Measurements from ENCODE around the gene LSM7. TPM values are rescaled to one million over a fixed set of nuclear protein-coding genes. Genes with fewer than 3 reads are reported as not detected.

LSM7 gene
- polyA plus RNA-seq, 1 experiment, result 165 TPM

DNA sequence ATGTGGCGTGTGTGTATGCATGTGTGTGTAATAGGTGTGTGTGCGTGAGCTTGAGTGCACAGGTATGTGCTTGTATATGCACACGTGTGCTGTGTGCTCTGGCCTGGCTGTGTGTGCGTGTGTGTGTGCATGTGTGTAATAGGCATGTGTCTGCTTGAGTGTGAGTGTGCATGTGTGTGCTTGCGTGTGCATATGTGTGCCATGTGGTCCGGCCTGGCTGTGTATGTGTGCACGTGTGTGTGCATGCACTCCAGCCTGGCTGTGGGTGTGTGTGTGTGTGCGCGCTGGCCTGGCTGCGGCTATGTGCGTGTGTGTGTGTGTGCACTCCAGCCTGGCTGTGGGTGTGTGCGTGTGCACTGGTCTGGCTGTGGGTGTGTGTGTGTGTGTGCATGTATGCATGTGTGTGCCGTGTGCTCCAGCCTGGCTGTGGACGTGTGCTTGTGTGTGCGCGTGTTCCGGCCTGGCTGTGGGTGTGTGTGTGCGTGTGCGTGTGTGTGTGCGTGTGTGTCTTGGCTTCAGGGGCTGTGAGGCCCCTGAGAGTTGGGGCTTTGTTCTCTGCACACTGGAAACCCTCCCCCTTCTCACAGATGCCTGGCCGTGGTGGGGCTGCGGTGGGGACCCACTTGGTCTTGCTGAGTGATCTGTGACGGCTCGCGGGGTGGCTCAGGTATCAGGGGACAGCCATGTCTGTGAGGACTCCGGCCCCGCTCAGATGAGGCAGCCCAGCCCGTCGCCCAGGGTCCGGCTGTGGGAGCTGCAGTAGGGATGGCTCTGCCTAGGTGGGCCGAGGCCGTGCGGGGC is 8.3 kb upstream of the LSM7 start:
- DNase-seq (ENCODE audit: low read depth), result no peak
- Histone ChIP-seq H3K36me3 (ENCODE audit: control insufficient read depth, insufficient read depth, low read length) (peaks cover 6% of the 10 kb centered on the region), H3K4me3 (ENCODE audit: low read depth, low read length) (no peak overlapping the region), H3K27me3 (ENCODE audit: control insufficient read depth, insufficient read depth, low read length) (no peaks in the 10 kb centered on the region)
- ChIA-PET CTCF (interaction anchor here (1.1 kb wide), 1 partner anchor 9 kb away, joined by 4 read pairs; the partner anchor contains the start of gene LSM7), POLR2A (no interaction called here)
- TF ChIP-seq, protein P1, sequence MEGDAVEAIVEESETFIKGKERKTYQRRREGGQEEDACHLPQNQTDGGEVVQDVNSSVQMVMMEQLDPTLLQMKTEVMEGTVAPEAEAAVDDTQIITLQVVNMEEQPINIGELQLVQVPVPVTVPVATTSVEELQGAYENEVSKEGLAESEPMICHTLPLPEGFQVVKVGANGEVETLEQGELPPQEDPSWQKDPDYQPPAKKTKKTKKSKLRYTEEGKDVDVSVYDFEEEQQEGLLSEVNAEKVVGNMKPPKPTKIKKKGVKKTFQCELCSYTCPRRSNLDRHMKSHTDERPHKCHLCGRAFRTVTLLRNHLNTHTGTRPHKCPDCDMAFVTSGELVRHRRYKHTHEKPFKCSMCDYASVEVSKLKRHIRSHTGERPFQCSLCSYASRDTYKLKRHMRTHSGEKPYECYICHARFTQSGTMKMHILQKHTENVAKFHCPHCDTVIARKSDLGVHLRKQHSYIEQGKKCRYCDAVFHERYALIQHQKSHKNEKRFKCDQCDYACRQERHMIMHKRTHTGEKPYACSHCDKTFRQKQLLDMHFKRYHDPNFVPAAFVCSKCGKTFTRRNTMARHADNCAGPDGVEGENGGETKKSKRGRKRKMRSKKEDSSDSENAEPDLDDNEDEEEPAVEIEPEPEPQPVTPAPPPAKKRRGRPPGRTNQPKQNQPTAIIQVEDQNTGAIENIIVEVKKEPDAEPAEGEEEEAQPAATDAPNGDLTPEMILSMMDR (IDR thresholded peaks at IDR 0.05; ENCODE audit: insufficient read depth, low read depth, low read length), result no peak

DNA sequence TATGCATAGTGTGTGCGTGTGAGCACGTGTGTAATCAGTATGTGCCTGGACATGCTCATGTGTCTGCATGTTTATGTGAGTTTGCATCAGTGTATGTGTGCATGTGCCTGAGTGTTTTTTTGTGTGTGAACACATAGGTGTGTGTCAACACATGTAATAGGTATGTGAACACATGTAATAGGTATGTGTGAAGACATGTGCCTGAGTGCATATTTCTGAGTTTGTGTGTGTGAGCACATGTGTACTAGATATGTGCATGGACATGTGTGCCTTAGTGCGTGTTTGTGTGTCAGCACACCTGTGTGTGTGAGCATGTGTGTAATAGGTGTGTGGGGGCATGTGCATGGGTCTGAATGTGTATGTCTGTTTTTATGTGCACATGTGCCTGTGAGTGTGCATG is 7.5 kb upstream of the LSM7 start:
- no peaks in the 10 kb centered on the region for H3K27me3 ChIP-seq (ENCODE audit: control insufficient read depth, insufficient read depth, low read length)
- peaks cover 1% of the 10 kb centered on the region for H3K36me3 ChIP-seq (ENCODE audit: control insufficient read depth, insufficient read depth, low read length)
- DNase-seq (ENCODE audit: low read depth), result no peak
- TF ChIP-seq, protein P1 (IDR thresholded peaks at IDR 0.05; ENCODE audit: insufficient read depth, low read depth, low read length), result no peak
- H3K4me3 ChIP-seq (ENCODE audit: low read depth, low read length), result no peak overlapping the region
- ChIA-PET POLR2A (no interaction called here), CTCF (no interaction called here)

DNA sequence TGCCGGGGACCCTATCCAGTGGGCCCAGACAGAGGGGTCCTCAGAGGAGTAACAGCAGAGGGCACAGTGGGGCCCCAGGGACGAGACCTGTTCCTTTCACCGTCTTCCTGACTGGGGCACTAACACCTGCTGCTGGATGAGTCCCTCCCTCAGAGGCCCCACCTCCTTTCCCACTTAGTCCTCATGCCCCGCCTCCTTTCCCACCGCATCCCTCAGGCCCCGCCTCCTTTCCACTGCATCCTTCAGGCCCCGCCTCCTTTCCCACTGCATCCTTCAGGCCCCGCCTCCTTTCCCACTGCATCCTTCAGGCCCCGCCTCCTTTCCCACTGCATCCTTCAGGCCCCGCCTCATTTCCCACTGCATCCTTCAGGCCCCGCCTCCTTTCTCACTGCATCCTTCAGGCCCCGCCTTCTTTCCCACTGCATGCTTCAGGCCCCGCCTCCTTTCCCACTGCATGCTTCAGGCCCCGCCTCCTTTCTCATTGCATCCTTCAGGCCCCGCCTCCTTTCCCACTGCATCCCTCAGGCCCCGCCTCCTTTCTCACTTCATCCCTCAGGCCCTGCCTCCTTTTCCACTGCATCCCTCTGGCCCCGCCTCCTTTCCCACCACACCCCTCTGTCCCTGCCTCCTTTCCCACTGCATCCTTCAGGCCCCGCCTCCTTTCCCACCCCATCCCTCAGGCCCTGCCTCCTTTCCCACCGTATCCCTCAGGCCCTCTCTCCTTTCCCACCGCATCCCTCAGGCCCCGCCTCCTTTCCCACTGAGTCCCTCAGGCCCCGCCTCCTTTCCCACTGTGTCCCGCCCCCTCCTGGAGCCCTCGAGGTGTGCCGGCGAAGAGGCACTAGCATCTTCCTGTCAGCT is 6.8 kb upstream of the LSM7 start:
- ChIA-PET POLR2A (no interaction called here), CTCF (no interaction called here)
- DNase-seq (ENCODE audit: low read depth), result no peak
- TF ChIP-seq, protein P1 (IDR thresholded peaks at IDR 0.05; ENCODE audit: insufficient read depth, low read depth, low read length), result no peak
- H3K27me3 ChIP-seq (ENCODE audit: control insufficient read depth, insufficient read depth, low read length), result no peaks in the 10 kb centered on the region
- no peaks in the 10 kb centered on the region; the same call in 1 of the 2 replicates for H3K36me3 ChIP-seq (ENCODE audit: control insufficient read depth, insufficient read depth, low read length)
- no peak overlapping the region for H3K4me3 ChIP-seq (ENCODE audit: low read depth, low read length)

DNA sequence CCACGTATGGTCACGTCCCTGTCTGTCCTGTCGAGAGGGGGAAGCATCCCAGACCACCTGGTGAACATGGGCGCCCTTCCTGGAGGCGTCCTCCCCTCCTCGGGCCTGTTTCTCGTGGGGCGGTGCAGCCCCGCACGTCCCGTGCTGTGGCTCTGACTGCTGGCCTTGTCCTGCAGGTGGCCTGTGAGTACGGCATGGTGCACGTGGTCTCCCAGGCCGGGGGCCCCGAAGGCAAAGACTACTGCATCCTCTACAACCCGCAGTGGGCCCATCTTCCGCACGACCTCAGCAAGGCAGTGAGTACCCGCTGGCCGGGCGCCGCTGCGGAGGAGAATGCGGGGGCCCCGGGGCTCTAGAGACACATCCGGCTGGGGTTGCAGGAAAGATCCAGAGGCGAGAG is 6.0 kb upstream of the LSM7 start:
- TF ChIP-seq, protein P1 (IDR thresholded peaks at IDR 0.05; ENCODE audit: insufficient read depth, low read depth, low read length), result no peak
- DNase-seq (ENCODE audit: low read depth), result no peak
- Histone ChIP-seq H3K36me3 (ENCODE audit: control insufficient read depth, insufficient read depth, low read length) (no peaks in the 10 kb centered on the region; the same call in 1 of the 2 replicates), H3K4me3 (ENCODE audit: low read depth, low read length) (no peak overlapping the region), H3K27me3 (ENCODE audit: control insufficient read depth, insufficient read depth, low read length) (no peaks in the 10 kb centered on the region)
- ChIA-PET POLR2A (no interaction called here), CTCF (interaction anchor here (0.7 kb wide), 1 partner anchor 37 kb away, joined by 3 read pairs; no protein-coding TSS in a partner anchor)

DNA sequence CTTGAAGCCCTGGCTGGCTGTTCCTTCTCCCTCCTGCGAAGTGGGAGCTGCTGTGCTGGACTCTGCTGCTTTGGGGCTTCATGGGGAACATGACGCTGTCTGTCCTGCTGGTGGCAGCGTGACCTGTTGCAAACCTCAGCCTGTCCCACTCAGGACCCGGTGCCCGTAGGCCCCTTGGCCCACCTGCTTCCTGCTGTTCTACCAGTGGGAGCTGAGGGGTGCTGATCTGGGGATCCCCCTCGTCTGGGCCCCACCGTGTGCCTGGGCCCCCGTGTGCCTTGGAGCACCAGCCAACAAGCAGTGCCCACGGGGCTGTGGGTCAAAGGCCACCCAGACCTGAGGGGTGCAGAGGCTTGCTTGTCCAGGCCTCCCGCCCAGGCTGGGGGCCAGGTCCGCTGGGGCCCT is 5.4 kb upstream of the LSM7 start:
- H3K36me3 ChIP-seq (ENCODE audit: control insufficient read depth, insufficient read depth, low read length), result no peaks in the 10 kb centered on the region; the same call in 1 of the 2 replicates
- no peak overlapping the region for H3K4me3 ChIP-seq (ENCODE audit: low read depth, low read length)
- no peaks in the 10 kb centered on the region for H3K27me3 ChIP-seq (ENCODE audit: control insufficient read depth, insufficient read depth, low read length)
- no peak for DNase-seq (ENCODE audit: low read depth)
- CTCF ChIA-PET, result interaction anchor here (0.6 to 1.1 kb wide), 4 partner anchors 38 to 191 kb away, joined by 3 to 4 read pairs (median 3); no protein-coding TSS in a partner anchor
- TF ChIP-seq, protein P1 (IDR thresholded peaks at IDR 0.05; ENCODE audit: insufficient read depth, low read depth, low read length), result no peak
- POLR2A ChIA-PET, result no interaction called here
